HCT116 (cell line): ENCODE results near the gene RIMS1. TPM values are rescaled to one million over a fixed set of nuclear protein-coding genes. Genes with fewer than 3 reads are reported as not detected.

Source experiments
- ATAC-seq: fragments of 200-7000 bp; cut with Tn5 transposase; 2 replicates; pipeline ENCODE4 v1.9.1; 2020; ENCODE audit warnings: mild to moderate bottlenecking, moderate library complexity
- BruUV-seq: library from RNA; stranded (reverse); fragments of 400-500 nt; replicated peaks from 2 replicates; lab custom pipeline; 2021; lab: Mats Ljungman, UMichigan
- CTCF ChIA-PET: fragments of 300-600 bp; sonication (Branson Sonifier 250); formaldehyde crosslinking; loops from one replicate; lab custom pipeline; 2021; ENCODE audit warnings: antibody characterized with exemption; lab: Charles Lee
- POLR2A ChIA-PET: fragments of 300-600, 350-600 bp; sonication (Branson Sonifier 250); formaldehyde crosslinking; loops from one replicate; lab custom pipeline; 2021; ENCODE audit warnings: antibody characterized with exemption; lab: Charles Lee
- RAD21 ChIA-PET, 2 experiments: fragments of 300-600 bp; sonication (Branson Sonifier 250); formaldehyde crosslinking; loops; one replicate each; lab custom pipeline; 2023; ENCODE audit warnings: low total read pairs in 2 of 2; ENCODE audit not compliant: uncharacterized antibody in 2 of 2, unreplicated experiment in 2 of 2, low non-redundant PET in 1 of 2; lab: Charles Lee
- DNase-seq: peaks from one replicate; pipeline ENCODE4 v3.0.0-alpha.2; 2010; ENCODE audit warnings: low read depth, low spot score
- H2AFZ ChIP-seq: fragments of 200-600 bp; shearing (Covaris generic), sonication (generic); 2 replicates; pipeline ENCODE4 v1.6.1; 2017; ENCODE audit warnings: low read depth, mixed run types, mixed read lengths, antibody characterized with exemption, low read length; ENCODE audit not compliant: poor library complexity, severe bottlenecking
- H3K27ac ChIP-seq: 2 replicates; pipeline ENCODE4 v1.5.1; 2012; ENCODE audit warnings: low read depth, low read length
- H3K27me3 ChIP-seq: fragments of 200-600 bp; sonication (generic); 2 replicates; pipeline ENCODE4 v1.6.1; 2016; ENCODE audit warnings: mixed run types, low read length, mixed read lengths; ENCODE audit not compliant: insufficient read depth
- H3K36me3 ChIP-seq, 2 experiments: fragments of 200-500 bp in 1 of 2; fragments of 200-600 bp in 1 of 2; sonication (Bioruptor generic) in 1 of 2; sonication (generic) in 1 of 2; 2 replicates each; pipeline versions ENCODE4 v1.5.1 to v1.6.1; 2014 to 2016; ENCODE audit warnings: low read length in 2 of 2, inconsistent platforms in 1 of 2, mixed read lengths in 1 of 2, mixed run types in 1 of 2; ENCODE audit not compliant: insufficient read depth in 2 of 2, control insufficient read depth in 1 of 2
- H3K4me1 ChIP-seq, 2 experiments: fragments of 200-600 bp in 1 of 2; sonication (generic) in 1 of 2; 2 replicates each; pipeline versions ENCODE4 v1.5.1 to v1.6.1; 2012 to 2017; ENCODE audit warnings: low read length in 2 of 2, inconsistent platforms in 1 of 2, mild to moderate bottlenecking in 1 of 2, mixed read lengths in 1 of 2, mixed run types in 1 of 2, moderate library complexity in 1 of 2; ENCODE audit not compliant: insufficient read depth in 2 of 2, control insufficient read depth in 1 of 2
- H3K4me2 ChIP-seq: fragments of 200-600 bp; sonication (generic); 2 replicates; pipeline ENCODE4 v1.6.1; 2017; ENCODE audit warnings: mixed run types, low read length, mixed read lengths
- H3K4me3 ChIP-seq, 2 experiments: fragments of 200-600 bp in 1 of 2; sonication (generic) in 1 of 2; replicated peaks in 1 of 2; 2 replicates each; pipeline ENCODE4 v1.5.1; 2011 to 2016; ENCODE audit warnings: low read length in 2 of 2, control low read depth in 1 of 2, low read depth in 1 of 2, mild to moderate bottlenecking in 1 of 2, mixed read lengths in 1 of 2, mixed run types in 1 of 2
- H3K79me2 ChIP-seq: fragments of 200-600 bp; sonication (generic); 2 replicates; pipeline ENCODE4 v1.6.1; 2017; ENCODE audit warnings: mild to moderate bottlenecking, mixed run types, low read length, moderate library complexity, mixed read lengths; ENCODE audit not compliant: insufficient read depth
- H3K9ac ChIP-seq: fragments of 200-600 bp; sonication (generic); 2 replicates; pipeline ENCODE4 v1.6.1; 2016; ENCODE audit warnings: low read length, mixed read lengths
- H3K9me2 ChIP-seq: fragments of 200-600 bp; sonication (generic), shearing (Covaris generic); 2 replicates; pipeline ENCODE4 v1.6.1; 2017; ENCODE audit warnings: mixed run types, mild to moderate bottlenecking, moderate library complexity; ENCODE audit not compliant: insufficient read depth
- H3K9me3 ChIP-seq, 2 experiments: fragments of 200-500 bp in 1 of 2; fragments of 200-600 bp in 1 of 2; sonication (Bioruptor generic) in 1 of 2; sonication (generic) in 1 of 2; 2 replicates each; pipeline ENCODE4 v1.6.1; 2014 to 2017; ENCODE audit warnings: low read length in 2 of 2, mixed read lengths in 2 of 2, inconsistent platforms in 1 of 2, low read depth in 1 of 2, mild to moderate bottlenecking in 1 of 2, mixed run types in 1 of 2, moderate library complexity in 1 of 2; ENCODE audit not compliant: control insufficient read depth in 1 of 2, insufficient read depth in 1 of 2
- H4K20me1 ChIP-seq: fragments of 200-600 bp; sonication (generic), shearing (Covaris generic); 2 replicates; pipeline ENCODE4 v1.6.1; 2017; ENCODE audit warnings: mixed run types, mild to moderate bottlenecking, moderate library complexity; ENCODE audit not compliant: insufficient read depth
- CBX3 ChIP-seq: IDR thresholded peaks from 2 replicates; pipeline ENCODE4 v1.6.1; 2012; ENCODE audit warnings: low read depth
- CEBPB ChIP-seq: IDR thresholded peaks from 2 replicates; pipeline ENCODE4 v1.6.1; 2012; ENCODE audit warnings: low read depth
- EGR1 ChIP-seq: IDR thresholded peaks from 2 replicates; pipeline ENCODE4 v1.6.1; 2012; ENCODE audit warnings: low read depth
- ELF1 ChIP-seq: IDR thresholded peaks from 2 replicates; pipeline ENCODE4 v1.6.1; 2012; ENCODE audit warnings: low read depth, borderline replicate concordance
- EZH2phosphoT487 ChIP-seq: fragments of 200-600 bp; IDR thresholded peaks from 2 replicates; pipeline ENCODE4 v1.6.1; 2018; ENCODE audit warnings: antibody characterized with exemption, borderline replicate concordance
- FOSL1 ChIP-seq: IDR thresholded peaks from 2 replicates; pipeline ENCODE4 v1.6.1; 2012; ENCODE audit warnings: low read depth
- JUND ChIP-seq: IDR thresholded peaks from 2 replicates; pipeline ENCODE4 v1.6.1; 2012
- POLR2A ChIP-seq: IDR thresholded peaks from 2 replicates; pipeline ENCODE4 v1.7.0; 2011; ENCODE audit warnings: borderline replicate concordance; ENCODE audit not compliant: insufficient read depth, insufficient read length; ENCODE audit errors: extremely low read depth
- POLR2AphosphoS5 ChIP-seq: IDR thresholded peaks from 2 replicates; pipeline ENCODE4 v1.6.1; 2011; ENCODE audit warnings: mild to moderate bottlenecking, low read depth, low read length, moderate library complexity
- RAD21 ChIP-seq: IDR thresholded peaks from 2 replicates; pipeline ENCODE4 v1.6.1; 2012; ENCODE audit warnings: low read depth, mild to moderate bottlenecking
- SIN3A ChIP-seq: IDR thresholded peaks from 2 replicates; pipeline ENCODE4 v1.6.1; 2012; ENCODE audit warnings: low read depth
- SRF ChIP-seq: IDR thresholded peaks from 2 replicates; pipeline ENCODE4 v1.6.1; 2012; ENCODE audit warnings: low read depth
- YY1 ChIP-seq: IDR thresholded peaks from 2 replicates; pipeline ENCODE4 v1.6.1; 2011; ENCODE audit warnings: low read length, low read depth, moderate library complexity, mild to moderate bottlenecking; ENCODE audit not compliant: insufficient replicate concordance; ENCODE audit errors: extremely low read depth
- ZFX ChIP-seq: fragments of 450-650 bp; IDR thresholded peaks from 2 replicates; pipeline ENCODE4 v1.6.1; 2017
- ZNF274 ChIP-seq: fragments of 200-500 bp; sonication (Bioruptor generic); IDR thresholded peaks from 2 replicates; pipeline ENCODE4 v1.6.1; 2014; ENCODE audit warnings: mild to moderate bottlenecking, low read depth, low read length, inconsistent platforms
- intact Hi-C: fragments of 100-400 bp; cut with micrococcal nuclease; formaldehyde crosslinking; loops from 2 replicates; pipeline ENCODE4 v1.10.0; 2022
- total RNA-seq: library from RNA; stranded (reverse); gene quantifications from one replicate; pipeline ENCODE4 v1.2.1, GENCODE V29; 2021; ENCODE audit not compliant: unreplicated experiment
- TF ChIP-seq, protein P1 (sequence below): IDR thresholded peaks from 2 replicates; pipeline ENCODE4 v1.6.1; 2012; ENCODE audit warnings: low read depth
- TF ChIP-seq, protein P2 (sequence below): IDR thresholded peaks from 2 replicates; pipeline ENCODE4 v1.6.1; 2011; ENCODE audit warnings: mild to moderate bottlenecking, low read length, moderate library complexity; ENCODE audit not compliant: insufficient replicate concordance; ENCODE audit errors: extremely low read depth
- TF ChIP-seq, protein P3 (sequence below), 3 experiments: fragments of 200-600 bp in 1 of 3; sonication (generic) in 1 of 3; IDR thresholded peaks in 2 of 3; conservative IDR thresholded peaks in 1 of 3; 2 replicates each; pipeline ENCODE4 v1.5.1; 2012 to 2017; ENCODE audit warnings: low read depth in 2 of 3, low read length in 2 of 3, antibody characterized with exemption in 1 of 3, borderline replicate concordance in 1 of 3, control low read depth in 1 of 3, mild to moderate bottlenecking in 1 of 3, mixed read lengths in 1 of 3, mixed run types in 1 of 3, moderate library complexity in 1 of 3; ENCODE audit not compliant: insufficient read depth in 1 of 3
- TF ChIP-seq, protein P4 (sequence below): IDR thresholded peaks from 2 replicates; pipeline ENCODE4 v1.6.1; 2012
- TF ChIP-seq, protein P5 (sequence below): IDR thresholded peaks from 2 replicates; pipeline ENCODE4 v1.6.1; 2012

RIMS1 gene
- total RNA-seq, 1 experiment from 2014 or later = not detected

DNA sequence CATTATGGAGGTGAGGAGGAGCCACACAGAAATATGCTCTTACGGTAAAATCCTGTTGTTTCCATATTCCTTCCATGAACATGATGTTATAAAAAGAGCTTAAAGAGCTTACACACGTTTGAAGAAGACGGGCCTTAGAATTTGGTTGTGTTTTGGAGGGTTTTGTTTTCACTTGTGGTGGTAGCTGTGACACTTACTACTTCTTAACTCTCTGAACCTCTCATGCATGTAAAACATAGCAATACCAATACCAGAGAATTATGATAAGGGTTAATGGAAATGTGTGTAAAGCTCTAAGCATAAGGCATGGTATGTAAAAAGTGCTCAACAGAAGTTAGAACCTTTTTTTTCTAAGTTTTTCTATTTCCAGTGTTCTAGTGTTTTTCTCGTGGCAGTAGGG is 479.4 kb downstream of the RIMS1 start:
- Histone ChIP-seq H3K27ac (no peak overlapping the region), H3K4me3 (no peak overlapping the region), H3K36me3 (no peaks in the 10 kb centered on the region), H3K27me3 (peaks cover 21% of the 10 kb centered on the region), H2AFZ (no peak overlapping the region), H3K4me1 (no peaks in the 10 kb centered on the region), H3K9me3 (no peaks in the 10 kb centered on the region), H4K20me1 (no peaks in the 10 kb centered on the region), H3K4me2 (no peak overlapping the region), H3K9me2 (no peaks in the 10 kb centered on the region), H3K9ac (no peak overlapping the region), H3K79me2 (no peaks in the 10 kb centered on the region)
- BruUV-seq = no TSS peak
- CTCF ChIA-PET = no interaction called here
- intact Hi-C loops = no loop called here
- POLR2A ChIA-PET = no interaction called here
- RAD21 ChIA-PET = no interaction called here
- no peak for TF ChIP-seq ELF1
- TF ChIP-seq CBX3 = no peak
- no peak for TF ChIP-seq POLR2AphosphoS5
- TF ChIP-seq, protein P1, sequence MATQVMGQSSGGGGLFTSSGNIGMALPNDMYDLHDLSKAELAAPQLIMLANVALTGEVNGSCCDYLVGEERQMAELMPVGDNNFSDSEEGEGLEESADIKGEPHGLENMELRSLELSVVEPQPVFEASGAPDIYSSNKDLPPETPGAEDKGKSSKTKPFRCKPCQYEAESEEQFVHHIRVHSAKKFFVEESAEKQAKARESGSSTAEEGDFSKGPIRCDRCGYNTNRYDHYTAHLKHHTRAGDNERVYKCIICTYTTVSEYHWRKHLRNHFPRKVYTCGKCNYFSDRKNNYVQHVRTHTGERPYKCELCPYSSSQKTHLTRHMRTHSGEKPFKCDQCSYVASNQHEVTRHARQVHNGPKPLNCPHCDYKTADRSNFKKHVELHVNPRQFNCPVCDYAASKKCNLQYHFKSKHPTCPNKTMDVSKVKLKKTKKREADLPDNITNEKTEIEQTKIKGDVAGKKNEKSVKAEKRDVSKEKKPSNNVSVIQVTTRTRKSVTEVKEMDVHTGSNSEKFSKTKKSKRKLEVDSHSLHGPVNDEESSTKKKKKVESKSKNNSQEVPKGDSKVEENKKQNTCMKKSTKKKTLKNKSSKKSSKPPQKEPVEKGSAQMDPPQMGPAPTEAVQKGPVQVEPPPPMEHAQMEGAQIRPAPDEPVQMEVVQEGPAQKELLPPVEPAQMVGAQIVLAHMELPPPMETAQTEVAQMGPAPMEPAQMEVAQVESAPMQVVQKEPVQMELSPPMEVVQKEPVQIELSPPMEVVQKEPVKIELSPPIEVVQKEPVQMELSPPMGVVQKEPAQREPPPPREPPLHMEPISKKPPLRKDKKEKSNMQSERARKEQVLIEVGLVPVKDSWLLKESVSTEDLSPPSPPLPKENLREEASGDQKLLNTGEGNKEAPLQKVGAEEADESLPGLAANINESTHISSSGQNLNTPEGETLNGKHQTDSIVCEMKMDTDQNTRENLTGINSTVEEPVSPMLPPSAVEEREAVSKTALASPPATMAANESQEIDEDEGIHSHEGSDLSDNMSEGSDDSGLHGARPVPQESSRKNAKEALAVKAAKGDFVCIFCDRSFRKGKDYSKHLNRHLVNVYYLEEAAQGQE = no peak
- TF ChIP-seq EGR1 = no peak
- TF ChIP-seq, protein P2, sequence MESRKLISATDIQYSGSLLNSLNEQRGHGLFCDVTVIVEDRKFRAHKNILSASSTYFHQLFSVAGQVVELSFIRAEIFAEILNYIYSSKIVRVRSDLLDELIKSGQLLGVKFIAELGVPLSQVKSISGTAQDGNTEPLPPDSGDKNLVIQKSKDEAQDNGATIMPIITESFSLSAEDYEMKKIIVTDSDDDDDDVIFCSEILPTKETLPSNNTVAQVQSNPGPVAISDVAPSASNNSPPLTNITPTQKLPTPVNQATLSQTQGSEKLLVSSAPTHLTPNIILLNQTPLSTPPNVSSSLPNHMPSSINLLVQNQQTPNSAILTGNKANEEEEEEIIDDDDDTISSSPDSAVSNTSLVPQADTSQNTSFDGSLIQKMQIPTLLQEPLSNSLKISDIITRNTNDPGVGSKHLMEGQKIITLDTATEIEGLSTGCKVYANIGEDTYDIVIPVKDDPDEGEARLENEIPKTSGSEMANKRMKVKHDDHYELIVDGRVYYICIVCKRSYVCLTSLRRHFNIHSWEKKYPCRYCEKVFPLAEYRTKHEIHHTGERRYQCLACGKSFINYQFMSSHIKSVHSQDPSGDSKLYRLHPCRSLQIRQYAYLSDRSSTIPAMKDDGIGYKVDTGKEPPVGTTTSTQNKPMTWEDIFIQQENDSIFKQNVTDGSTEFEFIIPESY = no peak
- TF ChIP-seq SRF = no peak
- TF ChIP-seq, protein P3, sequence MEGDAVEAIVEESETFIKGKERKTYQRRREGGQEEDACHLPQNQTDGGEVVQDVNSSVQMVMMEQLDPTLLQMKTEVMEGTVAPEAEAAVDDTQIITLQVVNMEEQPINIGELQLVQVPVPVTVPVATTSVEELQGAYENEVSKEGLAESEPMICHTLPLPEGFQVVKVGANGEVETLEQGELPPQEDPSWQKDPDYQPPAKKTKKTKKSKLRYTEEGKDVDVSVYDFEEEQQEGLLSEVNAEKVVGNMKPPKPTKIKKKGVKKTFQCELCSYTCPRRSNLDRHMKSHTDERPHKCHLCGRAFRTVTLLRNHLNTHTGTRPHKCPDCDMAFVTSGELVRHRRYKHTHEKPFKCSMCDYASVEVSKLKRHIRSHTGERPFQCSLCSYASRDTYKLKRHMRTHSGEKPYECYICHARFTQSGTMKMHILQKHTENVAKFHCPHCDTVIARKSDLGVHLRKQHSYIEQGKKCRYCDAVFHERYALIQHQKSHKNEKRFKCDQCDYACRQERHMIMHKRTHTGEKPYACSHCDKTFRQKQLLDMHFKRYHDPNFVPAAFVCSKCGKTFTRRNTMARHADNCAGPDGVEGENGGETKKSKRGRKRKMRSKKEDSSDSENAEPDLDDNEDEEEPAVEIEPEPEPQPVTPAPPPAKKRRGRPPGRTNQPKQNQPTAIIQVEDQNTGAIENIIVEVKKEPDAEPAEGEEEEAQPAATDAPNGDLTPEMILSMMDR (IDR thresholded peaks at IDR 0.05 in 2 of 3, conservative IDR thresholded peaks at IDR 0.05 in 1 of 3; ENCODE audit: borderline replicate concordance in 1 of 3, insufficient read depth in 1 of 3, low read depth in 2 of 3, low read length in 2 of 3) = no peak
- no peak for TF ChIP-seq POLR2A
- no peak for TF ChIP-seq YY1
- TF ChIP-seq ZFX = no peak
- no peak for TF ChIP-seq EZH2phosphoT487
- TF ChIP-seq, protein P4, sequence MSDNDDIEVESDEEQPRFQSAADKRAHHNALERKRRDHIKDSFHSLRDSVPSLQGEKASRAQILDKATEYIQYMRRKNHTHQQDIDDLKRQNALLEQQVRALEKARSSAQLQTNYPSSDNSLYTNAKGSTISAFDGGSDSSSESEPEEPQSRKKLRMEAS = no peak
- no peak for TF ChIP-seq ZNF274
- TF ChIP-seq JUND = no peak
- no peak for TF ChIP-seq RAD21
- no peak for TF ChIP-seq CEBPB
- TF ChIP-seq, protein P5, sequence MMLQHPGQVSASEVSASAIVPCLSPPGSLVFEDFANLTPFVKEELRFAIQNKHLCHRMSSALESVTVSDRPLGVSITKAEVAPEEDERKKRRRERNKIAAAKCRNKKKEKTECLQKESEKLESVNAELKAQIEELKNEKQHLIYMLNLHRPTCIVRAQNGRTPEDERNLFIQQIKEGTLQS = no peak
- TF ChIP-seq SIN3A = no peak
- no peak for TF ChIP-seq FOSL1
- DNase-seq (no peak), ATAC-seq (no peak)
